A673 (cell line): ENCODE measurements around the gene MRPS17. TPM values are rescaled to one million over a fixed set of nuclear protein-coding genes. Genes with fewer than 3 reads are reported as not detected.

ENCODE experiments used
- BruUV-seq: library from RNA; stranded (reverse); fragments of 400-500 nt; replicated peaks from 2 replicates; lab custom pipeline; 2021; lab: Mats Ljungman, UMichigan
- CTCF ChIA-PET: fragments of 300-600 bp; sonication (Branson Sonifier 250); formaldehyde crosslinking; loops from one replicate; lab custom pipeline; 2022; ENCODE audit warnings: antibody characterized with exemption; lab: Charles Lee
- POLR2A ChIA-PET: fragments of 300-600 bp; sonication (Branson Sonifier 250); formaldehyde crosslinking; loops from one replicate; lab custom pipeline; 2022; ENCODE audit warnings: antibody characterized with exemption; ENCODE audit not compliant: low non-redundant PET; lab: Charles Lee
- DNase-seq: peaks from one replicate; pipeline ENCODE4 v3.0.0-alpha.2; 2015; ENCODE audit warnings: low spot score
- H3K27ac ChIP-seq: fragments of 200-600 bp; sonication (generic); 2 replicates; pipeline ENCODE4 v1.5.1; 2016; ENCODE audit warnings: mixed run types, low read depth, mild to moderate bottlenecking, mixed read lengths, antibody characterized with exemption, low read length; ENCODE audit not compliant: poor library complexity, severe bottlenecking
- H3K27me3 ChIP-seq: fragments of 200-600 bp; sonication (generic); replicated peaks from 2 replicates; pipeline ENCODE4 v1.6.1; 2017; ENCODE audit warnings: mixed run types, low read depth, mild to moderate bottlenecking, mixed read lengths, antibody characterized with exemption, low read length; ENCODE audit not compliant: insufficient read depth, poor library complexity
- H3K36me3 ChIP-seq: fragments of 200-600 bp; sonication (generic); 2 replicates; pipeline ENCODE4 v1.6.1; 2016; ENCODE audit warnings: mixed run types, mild to moderate bottlenecking, mixed read lengths, antibody characterized with exemption, low read length; ENCODE audit not compliant: insufficient read depth, poor library complexity, severe bottlenecking
- H3K4me1 ChIP-seq: fragments of 200-600 bp; sonication (generic); 2 replicates; pipeline ENCODE4 v1.6.1; 2017; ENCODE audit warnings: mixed run types, mild to moderate bottlenecking, mixed read lengths, antibody characterized with exemption, low read length; ENCODE audit not compliant: insufficient read depth, poor library complexity, severe bottlenecking
- H3K4me3 ChIP-seq: fragments of 200-600 bp; sonication (generic); 2 replicates; pipeline ENCODE4 v1.5.1; 2016; ENCODE audit warnings: low read depth, mixed run types, mild to moderate bottlenecking, mixed read lengths, low read length; ENCODE audit not compliant: poor library complexity, severe bottlenecking
- H3K9me3 ChIP-seq: fragments of 200-600 bp; sonication (generic); 2 replicates; pipeline ENCODE4 v1.6.1; 2016; ENCODE audit warnings: mixed run types, low read depth, mild to moderate bottlenecking, mixed read lengths, antibody characterized with exemption, low read length; ENCODE audit not compliant: poor library complexity, severe bottlenecking
- EZH2 ChIP-seq: fragments of 200-600 bp; sonication (generic); IDR thresholded peaks from 2 replicates; pipeline ENCODE4 v1.6.1; 2017; ENCODE audit warnings: borderline replicate concordance, low read depth, mild to moderate bottlenecking, mixed read lengths, antibody characterized with exemption, low read length; ENCODE audit not compliant: poor library complexity, severe bottlenecking
- intact Hi-C: fragments of 100-400 bp; cut with micrococcal nuclease; formaldehyde crosslinking; loops from one replicate; pipeline ENCODE4 v1.10.0; 2022; ENCODE audit not compliant: unreplicated experiment
- total RNA-seq: library from RNA; stranded (reverse); gene quantifications from 2 replicates; pipeline ENCODE4 v1.2.3, GENCODE V29; 2021
- TF ChIP-seq, protein P1 (sequence below): fragments of 300-800, 200-600 bp; sonication (generic); conservative IDR thresholded peaks from 2 replicates; pipeline ENCODE4 v1.5.1; 2017; ENCODE audit warnings: low read depth, mild to moderate bottlenecking, antibody characterized with exemption, low read length, moderate library complexity, mixed read lengths

The MRPS17 gene
- total RNA-seq, 1 experiment from 2014 or later = 29.1 TPM

DNA sequence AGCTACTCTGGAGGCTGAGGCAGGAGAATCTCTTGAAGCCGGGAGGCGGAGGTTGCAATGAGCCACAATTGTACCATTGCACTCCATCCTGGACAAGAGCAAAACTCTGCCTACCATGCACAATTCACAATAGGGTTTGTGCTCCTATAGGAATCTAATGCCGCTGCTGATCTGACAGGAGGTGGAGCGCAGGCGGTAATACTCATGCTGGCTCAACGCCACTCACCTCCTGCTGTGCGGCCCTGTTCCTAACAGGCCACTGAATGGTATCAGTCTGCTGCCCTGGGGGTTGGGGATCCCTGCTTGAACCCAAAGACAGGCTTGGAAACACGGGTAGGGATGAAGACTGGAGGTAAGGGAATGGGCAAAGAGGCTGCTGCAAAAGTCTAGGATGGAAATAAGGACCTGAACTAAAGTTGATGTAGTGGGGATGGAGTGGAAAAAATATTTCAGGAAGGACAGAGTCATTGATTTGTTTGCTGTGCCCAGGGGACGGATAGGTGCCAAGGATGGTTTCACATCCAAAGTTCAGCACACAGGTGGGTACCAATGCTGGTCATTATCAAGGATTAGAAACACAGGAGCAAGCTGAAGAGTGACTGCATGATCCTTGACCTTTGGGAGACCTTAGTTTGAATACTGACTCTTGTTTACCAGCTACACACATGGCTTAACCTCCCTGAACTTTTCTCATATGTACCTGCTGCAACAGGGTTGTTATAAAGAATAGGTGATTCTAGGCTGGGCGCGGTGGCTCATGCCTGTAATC, 2.2 kb downstream of the MRPS17 start:
- H3K27ac ChIP-seq = no peak overlapping the region
- no peaks in the 10 kb centered on the region for H3K4me1 ChIP-seq
- no peak for DNase-seq
- POLR2A ChIA-PET = no interaction called here
- BruUV-seq = no TSS peak
- CTCF ChIA-PET = no interaction called here
- H3K27me3 ChIP-seq = no peaks in the 10 kb centered on the region
- peaks cover 25% of the 10 kb centered on the region for H3K36me3 ChIP-seq
- TF ChIP-seq, protein P1, sequence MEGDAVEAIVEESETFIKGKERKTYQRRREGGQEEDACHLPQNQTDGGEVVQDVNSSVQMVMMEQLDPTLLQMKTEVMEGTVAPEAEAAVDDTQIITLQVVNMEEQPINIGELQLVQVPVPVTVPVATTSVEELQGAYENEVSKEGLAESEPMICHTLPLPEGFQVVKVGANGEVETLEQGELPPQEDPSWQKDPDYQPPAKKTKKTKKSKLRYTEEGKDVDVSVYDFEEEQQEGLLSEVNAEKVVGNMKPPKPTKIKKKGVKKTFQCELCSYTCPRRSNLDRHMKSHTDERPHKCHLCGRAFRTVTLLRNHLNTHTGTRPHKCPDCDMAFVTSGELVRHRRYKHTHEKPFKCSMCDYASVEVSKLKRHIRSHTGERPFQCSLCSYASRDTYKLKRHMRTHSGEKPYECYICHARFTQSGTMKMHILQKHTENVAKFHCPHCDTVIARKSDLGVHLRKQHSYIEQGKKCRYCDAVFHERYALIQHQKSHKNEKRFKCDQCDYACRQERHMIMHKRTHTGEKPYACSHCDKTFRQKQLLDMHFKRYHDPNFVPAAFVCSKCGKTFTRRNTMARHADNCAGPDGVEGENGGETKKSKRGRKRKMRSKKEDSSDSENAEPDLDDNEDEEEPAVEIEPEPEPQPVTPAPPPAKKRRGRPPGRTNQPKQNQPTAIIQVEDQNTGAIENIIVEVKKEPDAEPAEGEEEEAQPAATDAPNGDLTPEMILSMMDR = no peak
- no peak for TF ChIP-seq EZH2
- intact Hi-C loops = no loop called here
- no peak overlapping the region for H3K4me3 ChIP-seq
- H3K9me3 ChIP-seq = no peaks in the 10 kb centered on the region

DNA sequence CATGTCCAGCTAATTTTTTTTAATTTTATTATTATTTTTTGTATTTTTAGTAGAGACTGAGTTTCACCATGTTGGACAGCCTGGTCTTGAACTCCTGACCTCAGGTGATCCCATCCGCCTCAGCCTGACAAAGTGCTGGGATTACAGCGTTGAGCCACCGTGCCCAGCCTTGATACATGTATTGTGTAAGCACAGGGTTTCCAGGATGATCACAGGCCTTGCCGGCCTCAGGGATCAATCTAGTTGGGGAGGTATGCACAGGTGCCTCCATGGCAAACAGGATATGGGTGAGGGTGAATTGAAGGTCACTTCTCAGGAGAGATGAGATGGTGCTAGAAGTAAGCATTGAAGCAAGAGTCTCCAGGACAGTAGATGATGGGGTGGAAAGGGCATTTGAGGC, 5.5 kb downstream of the MRPS17 start:
- H3K27me3 ChIP-seq = no peaks in the 10 kb centered on the region
- H3K9me3 ChIP-seq = no peaks in the 10 kb centered on the region
- DNase-seq = no peak
- POLR2A ChIA-PET = no interaction called here
- BruUV-seq = no TSS peak
- H3K4me3 ChIP-seq = no peak overlapping the region
- no peak overlapping the region for H3K27ac ChIP-seq
- peaks cover 25% of the 10 kb centered on the region for H3K36me3 ChIP-seq
- CTCF ChIA-PET = no interaction called here
- H3K4me1 ChIP-seq = no peaks in the 10 kb centered on the region
- intact Hi-C loops = no loop called here
- no peak for TF ChIP-seq EZH2
- TF ChIP-seq, protein P1 = no peak

DNA sequence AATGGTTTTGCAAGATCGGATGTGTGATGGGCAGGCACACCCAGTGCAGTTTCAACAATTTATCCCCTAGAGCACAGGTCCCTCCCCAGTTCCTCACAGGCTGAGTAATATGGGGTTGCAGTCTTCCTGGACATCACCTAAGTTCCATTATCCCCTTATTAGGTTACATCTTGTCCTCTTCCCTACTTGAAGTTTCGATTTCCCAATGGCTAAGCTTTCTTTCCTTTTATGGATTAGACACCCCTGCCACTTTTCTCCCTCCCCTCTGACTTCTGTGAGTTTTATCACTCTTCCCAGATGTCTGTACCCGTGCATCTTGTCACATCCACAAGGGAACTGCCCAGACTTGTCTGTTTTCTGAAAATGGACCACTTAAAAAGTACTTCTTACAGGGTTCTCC, 10.3 kb downstream of the MRPS17 start:
- intact Hi-C loops = no loop called here

More for the DNA sequence above, 10.3 kb downstream of the MRPS17 start:
- TF ChIP-seq, protein P1 = no peak
- no peak for TF ChIP-seq EZH2
- POLR2A ChIA-PET = no interaction called here
- DNase-seq = no peak
- H3K9me3 ChIP-seq = no peaks in the 10 kb centered on the region
- no peak overlapping the region for H3K4me3 ChIP-seq
- no TSS peak for BruUV-seq
- no peak overlapping the region for H3K27ac ChIP-seq
- peaks cover 5% of the 10 kb centered on the region for H3K4me1 ChIP-seq
- no peaks in the 10 kb centered on the region for H3K27me3 ChIP-seq
- peaks cover 9% of the 10 kb centered on the region for H3K36me3 ChIP-seq
- CTCF ChIA-PET = no interaction called here
